H9 (cell line): ENCODE results near the gene IL24. TPM values are rescaled to one million over a fixed set of nuclear protein-coding genes. Genes with fewer than 3 reads are reported as not detected.

Source experiments
- DNase-seq: peaks from one replicate; pipeline ENCODE4 v3.0.0-alpha.2; 2017
- H2AFZ ChIP-seq: one replicate; pipeline ENCODE4 v1.6.1; 2013; ENCODE audit warnings: mild to moderate bottlenecking, low read length, control low read depth, moderate library complexity
- H2AK5ac ChIP-seq: 2 replicates; pipeline ENCODE4 v1.6.1; 2013; ENCODE audit warnings: low read length, control low read depth, mixed read lengths; ENCODE audit not compliant: insufficient read length
- H2BK120ac ChIP-seq: one replicate; pipeline ENCODE4 v1.6.1; 2013; ENCODE audit warnings: low read depth, mild to moderate bottlenecking, low read length, control low read depth, inconsistent platforms; ENCODE audit not compliant: poor library complexity, severe bottlenecking
- H2BK12ac ChIP-seq: 2 replicates; pipeline ENCODE4 v1.6.1; 2013; ENCODE audit warnings: low read length, control low read depth, mixed read lengths, low read depth; ENCODE audit not compliant: insufficient read length
- H2BK15ac ChIP-seq: 2 replicates; pipeline ENCODE4 v1.6.1; 2013; ENCODE audit warnings: low read depth, low read length, control low read depth
- H2BK20ac ChIP-seq: one replicate; pipeline ENCODE4 v1.6.1; 2013; ENCODE audit warnings: low read depth, mild to moderate bottlenecking, low read length, control low read depth, inconsistent platforms; ENCODE audit not compliant: poor library complexity, severe bottlenecking
- H2BK5ac ChIP-seq: 2 replicates; pipeline ENCODE4 v1.6.1; 2013; ENCODE audit warnings: low read length, control low read depth, mixed read lengths; ENCODE audit not compliant: insufficient read length
- H3K14ac ChIP-seq: 2 replicates; pipeline ENCODE4 v1.6.1; 2013; ENCODE audit warnings: low read length, control low read depth; ENCODE audit not compliant: insufficient read depth
- H3K18ac ChIP-seq: 2 replicates; pipeline ENCODE4 v1.6.1; 2013; ENCODE audit warnings: low read depth, mild to moderate bottlenecking, mixed read lengths, low read length, control low read depth; ENCODE audit not compliant: insufficient read length
- H3K23ac ChIP-seq: 2 replicates; pipeline ENCODE4 v1.6.1; 2013; ENCODE audit warnings: low read length, control low read depth, mixed read lengths, low read depth; ENCODE audit not compliant: insufficient read length
- H3K23me2 ChIP-seq: 2 replicates; pipeline ENCODE4 v1.6.1; 2013; ENCODE audit warnings: low read depth, mild to moderate bottlenecking, mixed read lengths, low read length, control low read depth; ENCODE audit not compliant: insufficient read length, poor library complexity, severe bottlenecking
- H3K27ac ChIP-seq: 2 replicates; pipeline ENCODE4 v1.5.1; 2013; ENCODE audit warnings: low read length, control low read depth, mixed read lengths, low read depth; ENCODE audit not compliant: insufficient read length
- H3K27me3 ChIP-seq: 2 replicates; pipeline ENCODE4 v1.6.1; 2013; ENCODE audit warnings: low read length, control low read depth, inconsistent platforms; ENCODE audit not compliant: insufficient read depth
- H3K4ac ChIP-seq: 2 replicates; pipeline ENCODE4 v1.6.1; 2013; ENCODE audit warnings: low read depth, mild to moderate bottlenecking, control low read depth, inconsistent platforms, low read length, moderate library complexity
- H3K4me1 ChIP-seq: 2 replicates; pipeline ENCODE4 v1.6.1; 2013; ENCODE audit warnings: low read length, control low read depth, inconsistent platforms; ENCODE audit not compliant: insufficient read depth
- H3K4me2 ChIP-seq: 2 replicates; pipeline ENCODE4 v1.6.1; 2013; ENCODE audit warnings: low read length, control low read depth, mixed read lengths; ENCODE audit not compliant: insufficient read length, insufficient read depth
- H3K56ac ChIP-seq: 2 replicates; pipeline ENCODE4 v1.6.1; 2013; ENCODE audit warnings: low read depth, mild to moderate bottlenecking, mixed read lengths, low read length, control low read depth; ENCODE audit not compliant: insufficient read length
- H3K79me1 ChIP-seq: 2 replicates; pipeline ENCODE4 v1.6.1; 2013; ENCODE audit warnings: low read depth, mild to moderate bottlenecking, moderate library complexity, low read length, control low read depth, inconsistent platforms; ENCODE audit not compliant: insufficient read depth, poor library complexity, severe bottlenecking
- H3K79me2 ChIP-seq: 2 replicates; pipeline ENCODE4 v1.6.1; 2013; ENCODE audit warnings: low read length, control low read depth, inconsistent platforms; ENCODE audit not compliant: insufficient read depth
- H3K9ac ChIP-seq: 2 replicates; pipeline ENCODE4 v1.6.1; 2013; ENCODE audit warnings: low read length, control low read depth, mixed read lengths; ENCODE audit not compliant: insufficient read length; ENCODE audit errors: extremely low read depth
- H3K9me3 ChIP-seq: one replicate; pipeline ENCODE4 v1.6.1; 2013; ENCODE audit warnings: low read depth, low read length, inconsistent platforms; ENCODE audit not compliant: control insufficient read depth
- H3T11ph ChIP-seq: one replicate; pipeline ENCODE4 v1.6.1; 2013; ENCODE audit warnings: mild to moderate bottlenecking, low read length, control low read depth, inconsistent platforms
- H4K20me1 ChIP-seq: one replicate; pipeline ENCODE4 v1.6.1; 2013; ENCODE audit not compliant: control insufficient read depth, insufficient read length, insufficient read depth
- H4K5ac ChIP-seq: 2 replicates; pipeline ENCODE4 v1.6.1; 2013; ENCODE audit warnings: low read depth, mild to moderate bottlenecking, mixed read lengths, low read length, control low read depth; ENCODE audit not compliant: insufficient read length
- H4K8ac ChIP-seq: replicated peaks from 2 replicates; pipeline ENCODE4 v1.6.1; 2013; ENCODE audit warnings: low read length, control low read depth, mixed read lengths, low read depth; ENCODE audit not compliant: insufficient read length
- H4K91ac ChIP-seq: 2 replicates; pipeline ENCODE4 v1.6.1; 2013; ENCODE audit warnings: low read depth, mild to moderate bottlenecking, moderate library complexity, mixed read lengths, low read length, control low read depth; ENCODE audit not compliant: insufficient read length
- H3K27ac Mint-ChIP-seq, 3 experiments: 2 replicates in 2 of 3; 3 replicates in 1 of 3; pipeline ENCODE4 v1.8.0; 2020 to 2021; ENCODE audit warnings: mixed read lengths in 3 of 3, mild to moderate bottlenecking in 1 of 3, moderate library complexity in 1 of 3
- H3K27me3 Mint-ChIP-seq: 2 replicates; pipeline ENCODE4 v1.8.0; 2021; ENCODE audit warnings: low read depth, mild to moderate bottlenecking, moderate library complexity, mixed read lengths
- H3K36me3 Mint-ChIP-seq, 3 experiments: 2 replicates in 2 of 3; 3 replicates in 1 of 3; pipeline ENCODE4 v1.8.0; 2020 to 2021; ENCODE audit warnings: low read depth in 3 of 3, mixed read lengths in 3 of 3; ENCODE audit not compliant: insufficient read depth in 1 of 3
- H3K4me1 Mint-ChIP-seq, 2 experiments: 2 replicates each; pipeline ENCODE4 v1.8.0; 2020; ENCODE audit warnings: mixed read lengths in 2 of 2
- H3K4me3 Mint-ChIP-seq, 2 experiments: 2 replicates in 1 of 2; 3 replicates in 1 of 2; pipeline ENCODE4 v1.8.0; 2020 to 2021; ENCODE audit warnings: mild to moderate bottlenecking in 2 of 2, mixed read lengths in 2 of 2, moderate library complexity in 1 of 2
- H3K9me3 Mint-ChIP-seq, 2 experiments: 2 replicates in 1 of 2; 3 replicates in 1 of 2; pipeline ENCODE4 v1.8.0; 2020; ENCODE audit warnings: mild to moderate bottlenecking in 2 of 2, mixed read lengths in 2 of 2, moderate library complexity in 1 of 2
- WGBS: extraction: QIAGEN DNeasy Blood & Tissue Kit; methylation state at CpG from one replicate; pipeline ENCODE4 v1.1.7; 2013; ENCODE audit warnings: missing lambda C conversion rate, low lambda C conversion rate, mixed read lengths; ENCODE audit not compliant: insufficient read length; ENCODE audit errors: extremely low coverage; 5-methylcytosine and 5-hydroxymethylcytosine counted together
- total RNA-seq: library from RNA; stranded (reverse); gene quantifications from 2 replicates; pipeline ENCODE4 v1.2.1, GENCODE V29; 2021
- TF ChIP-seq, protein P1 (sequence below): fragments of 200-600 bp; sonication (generic); conservative IDR thresholded peaks from 3 replicates; pipeline ENCODE4 v1.8.0; 2021; ENCODE audit warnings: antibody characterized with exemption, mild to moderate bottlenecking

Gene IL24
- total RNA-seq, 1 experiment from 2014 or later = not detected

DNA sequence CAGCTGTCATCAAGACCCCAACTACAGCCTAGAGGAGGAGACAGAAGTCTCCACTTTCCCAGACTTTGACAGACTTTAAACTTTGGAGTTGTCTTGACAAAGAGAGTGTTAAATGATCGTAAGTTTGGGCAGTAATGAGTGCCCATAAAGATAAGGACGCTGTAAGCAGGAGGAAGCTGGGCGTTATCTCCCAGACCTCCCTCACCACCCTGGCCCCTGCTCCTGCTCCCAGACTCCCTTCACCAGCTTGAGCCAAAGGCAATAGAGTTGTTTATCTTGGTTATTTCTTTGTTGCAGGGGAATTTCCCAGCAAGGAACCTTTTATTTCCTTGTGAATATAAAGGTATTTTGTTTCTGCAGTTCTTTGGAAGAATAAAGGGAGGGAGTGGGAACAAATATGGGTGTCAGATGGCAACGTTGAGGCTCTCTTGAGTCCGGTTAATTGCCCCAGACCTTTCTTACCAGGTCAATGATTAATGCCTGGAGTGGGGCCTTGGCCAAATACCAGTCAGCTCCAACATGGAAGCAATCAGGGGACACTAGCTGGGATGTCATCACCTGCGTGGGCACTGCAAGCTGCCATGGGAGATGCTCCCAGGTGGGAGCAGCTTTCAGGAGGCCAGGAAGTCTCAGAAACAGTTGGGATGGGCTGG lies 44.6 kb downstream of the IL24 start:
- no peaks in the 10 kb centered on the region for H3K79me1 ChIP-seq
- no peak overlapping the region for H2AFZ ChIP-seq
- no peak overlapping the region for H3K23ac ChIP-seq
- Mint-ChIP-seq H3K27ac (no peak overlapping the region), H3K4me3 (no peak overlapping the region), H3K4me1 (peaks cover 5 to 7% of the 10 kb centered on the region in 2 experiments; a peak in 3 of 4 replicates), H3K36me3 (no peaks in the 10 kb centered on the region), H3K9me3 (no peaks in the 10 kb centered on the region), H3K27me3 (peaks cover 21% of the 10 kb centered on the region)
- H3K4me2 ChIP-seq = no peak overlapping the region
- no peak overlapping the region for H4K5ac ChIP-seq
- H2AK5ac ChIP-seq = no peak overlapping the region
- no peaks in the 10 kb centered on the region for H3K4me1 ChIP-seq
- no peaks in the 10 kb centered on the region for H3K27me3 ChIP-seq
- H2BK5ac ChIP-seq = no peak overlapping the region
- DNase-seq = no peak
- no CpG with 5 or more reads among the region's 6 CpGs for WGBS
- no peak overlapping the region for H2BK12ac ChIP-seq
- H2BK20ac ChIP-seq = no peak overlapping the region
- H3K56ac ChIP-seq = no peak overlapping the region
- H2BK15ac ChIP-seq = no peak overlapping the region
- no peak overlapping the region for H3K27ac ChIP-seq
- TF ChIP-seq, protein P1, sequence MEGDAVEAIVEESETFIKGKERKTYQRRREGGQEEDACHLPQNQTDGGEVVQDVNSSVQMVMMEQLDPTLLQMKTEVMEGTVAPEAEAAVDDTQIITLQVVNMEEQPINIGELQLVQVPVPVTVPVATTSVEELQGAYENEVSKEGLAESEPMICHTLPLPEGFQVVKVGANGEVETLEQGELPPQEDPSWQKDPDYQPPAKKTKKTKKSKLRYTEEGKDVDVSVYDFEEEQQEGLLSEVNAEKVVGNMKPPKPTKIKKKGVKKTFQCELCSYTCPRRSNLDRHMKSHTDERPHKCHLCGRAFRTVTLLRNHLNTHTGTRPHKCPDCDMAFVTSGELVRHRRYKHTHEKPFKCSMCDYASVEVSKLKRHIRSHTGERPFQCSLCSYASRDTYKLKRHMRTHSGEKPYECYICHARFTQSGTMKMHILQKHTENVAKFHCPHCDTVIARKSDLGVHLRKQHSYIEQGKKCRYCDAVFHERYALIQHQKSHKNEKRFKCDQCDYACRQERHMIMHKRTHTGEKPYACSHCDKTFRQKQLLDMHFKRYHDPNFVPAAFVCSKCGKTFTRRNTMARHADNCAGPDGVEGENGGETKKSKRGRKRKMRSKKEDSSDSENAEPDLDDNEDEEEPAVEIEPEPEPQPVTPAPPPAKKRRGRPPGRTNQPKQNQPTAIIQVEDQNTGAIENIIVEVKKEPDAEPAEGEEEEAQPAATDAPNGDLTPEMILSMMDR = no peak
- H3T11ph ChIP-seq = no peak overlapping the region
- H2BK120ac ChIP-seq = no peak overlapping the region
- H4K8ac ChIP-seq = no peak overlapping the region
- no peaks in the 10 kb centered on the region for H3K23me2 ChIP-seq
- H3K79me2 ChIP-seq = no peaks in the 10 kb centered on the region
- H3K14ac ChIP-seq = no peak overlapping the region
- H4K91ac ChIP-seq = no peak overlapping the region
- H4K20me1 ChIP-seq = no peaks in the 10 kb centered on the region
- H3K18ac ChIP-seq = no peak overlapping the region
- H3K9me3 ChIP-seq = no peaks in the 10 kb centered on the region
- no peak overlapping the region for H3K9ac ChIP-seq
- no peak overlapping the region for H3K4ac ChIP-seq
